ENCODE results near the gene LDLRAD4.

The LDLRAD4 gene

GRCh38 chr18:13440277-13441248 is 222.0 kb downstream of the LDLRAD4 start:
- no peak for DNase-seq

GRCh38 chr18:13441736-13442135 is 223.2 kb downstream of the LDLRAD4 start:
- DNase-seq, result no peak

- DNase-seq, result no peak
Observed at GRCh38 chr18:13442451-13442850, 223.9 kb downstream of the LDLRAD4 start.

GRCh38 chr18:13443552-13443951 is 225.0 kb downstream of the LDLRAD4 start:
- no peak for DNase-seq

- no peak for DNase-seq
Observed at GRCh38 chr18:13444430-13445240, 226.1 kb downstream of the LDLRAD4 start.

GRCh38 chr18:13445241-13445897 is 226.8 kb downstream of the LDLRAD4 start:
- DNase-seq, result no peak

GRCh38 chr18:13446024-13446423 is 227.5 kb downstream of the LDLRAD4 start:
- DNase-seq, result no peak

GRCh38 chr18:13446610-13447461 is 228.3 kb downstream of the LDLRAD4 start:
- no peak for DNase-seq

GRCh38 chr18:13447621-13448334 is 229.2 kb downstream of the LDLRAD4 start:
- DNase-seq, result no peak

- no peak for DNase-seq
Observed at GRCh38 chr18:13448335-13448795, 229.8 kb downstream of the LDLRAD4 start.

GRCh38 chr18:13449651-13450050 is 231.1 kb downstream of the LDLRAD4 start:
- no peak for DNase-seq

GRCh38 chr18:13450289-13451212 is 232.0 kb downstream of the LDLRAD4 start:
- DNase-seq, result no peak

GRCh38 chr18:13451213-13451540 is 232.6 kb downstream of the LDLRAD4 start:
- no peak for DNase-seq

- no peak for DNase-seq
Observed at GRCh38 chr18:13451661-13452387, 233.3 kb downstream of the LDLRAD4 start.

- no peak for DNase-seq
Observed at GRCh38 chr18:13452388-13452811, 233.8 kb downstream of the LDLRAD4 start.

- DNase-seq, result no peak
Observed at GRCh38 chr18:13452871-13453680, 234.5 kb downstream of the LDLRAD4 start.

- no peak for DNase-seq
Observed at GRCh38 chr18:13453714-13454113, 235.2 kb downstream of the LDLRAD4 start.

- no peak for DNase-seq
Observed at GRCh38 chr18:13454363-13455150, 236.0 kb downstream of the LDLRAD4 start.

Data from NCI-H1105 (cell line).